Measurements from ENCODE around the gene OR5AL1.
"Not testable (repeated sequence)": the region's sequence is repeated elsewhere in the genome, so short reads cannot be mapped to it uniquely, and the experiment has no call there.

The OR5AL1 gene

DNA sequence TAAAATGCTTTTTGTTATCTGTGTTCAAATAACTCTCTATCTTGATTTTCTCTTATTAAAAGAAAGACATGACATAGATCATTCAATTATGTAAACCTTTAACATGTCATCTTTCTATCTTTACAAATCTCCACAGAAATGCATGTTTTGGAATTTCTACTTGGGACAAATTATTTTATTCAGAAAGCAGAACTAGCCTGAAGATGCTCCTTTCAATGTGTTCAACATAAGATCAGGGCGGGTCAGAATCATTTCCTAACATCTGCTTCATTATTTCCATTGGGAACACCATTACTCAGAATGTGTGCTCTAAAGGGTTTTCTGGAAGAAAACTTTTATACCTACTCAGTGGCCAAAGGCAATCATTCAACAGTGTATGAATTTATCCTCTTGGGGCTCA lies at the start of gene OR5AL1:
TSS of gene OR5AL1 (plus strand) at position 301 of the 400 bp plus-strand sequence.
- no peak for DNase-seq

DNA sequence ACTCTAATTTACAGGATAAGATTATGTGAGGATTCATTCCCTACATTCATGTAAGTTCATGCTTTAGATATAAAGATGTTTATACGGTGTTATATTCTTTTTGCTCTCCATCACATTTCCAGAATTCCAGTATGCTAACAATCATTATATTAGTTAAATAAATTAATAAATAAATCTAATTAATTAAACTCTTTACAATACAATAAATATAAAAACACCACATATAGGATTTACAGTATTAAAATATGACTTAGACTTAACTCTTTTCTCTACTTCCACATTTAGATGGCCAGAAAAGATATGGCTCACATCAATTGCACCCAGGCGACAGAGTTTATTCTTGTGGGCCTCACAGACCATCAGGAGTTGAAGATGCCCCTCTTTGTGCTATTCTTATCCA lies 37.2 kb upstream of the OR5AL1 start, which contains the start of gene OR8U1:
TSS of gene OR8U1 (plus strand) at position 301 of the 400 bp plus-strand sequence. CDS start at position 301, 0 bp downstream.
- DNase-seq: no peak

GRCh38 chr11:56380120-56380519 lies 32.4 kb upstream of the OR5AL1 start:
- DNase-seq: no peak

DNA sequence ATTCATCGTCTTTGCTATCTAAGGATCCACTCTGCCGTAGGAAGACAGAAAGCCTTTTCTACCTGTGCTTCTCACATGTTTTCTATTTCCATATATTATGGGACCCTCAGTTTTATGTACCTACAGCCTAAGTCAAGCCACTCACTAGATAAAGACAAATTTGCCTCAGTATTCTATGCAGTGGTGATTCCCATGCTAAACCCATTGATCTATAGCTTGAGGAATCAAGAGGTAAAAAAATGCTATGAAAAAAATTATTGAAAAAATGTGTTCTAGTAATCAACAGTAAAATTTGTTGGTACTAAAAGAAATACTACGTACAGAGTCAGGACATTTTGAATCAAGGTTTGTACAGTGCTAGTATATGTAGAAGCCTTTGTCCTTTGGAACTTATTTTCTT lies 18.1 kb upstream of the OR5AL1 start:
- DNase-seq: no peak

- no peak for DNase-seq
Measured at GRCh38 chr11:56396047-56396446, 16.4 kb upstream of the OR5AL1 start.

- DNase-seq: not testable (repeated sequence)
Measured at GRCh38 chr11:56401858-56402461, 10.5 kb upstream of the OR5AL1 start.

DNA sequence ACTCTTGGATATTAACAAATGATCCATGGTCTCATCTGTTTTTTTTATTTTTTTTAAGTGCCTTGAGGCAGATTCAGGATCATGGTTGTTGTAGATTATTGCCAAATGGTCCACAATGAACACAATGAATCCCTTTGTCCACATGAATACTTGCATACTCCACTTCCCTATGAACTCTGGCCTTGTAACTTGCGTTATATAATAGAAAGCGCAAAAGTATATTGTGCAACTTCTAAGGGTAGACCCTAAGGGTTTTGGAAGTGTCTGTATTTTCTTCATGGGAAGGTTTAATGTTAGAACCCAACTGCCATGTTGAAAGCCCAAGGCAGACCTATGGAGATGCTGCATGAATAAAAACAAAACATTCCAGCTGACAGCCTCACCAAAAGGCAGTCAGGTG lies 8.1 kb upstream of the OR5AL1 start:
- DNase-seq: no peak

DNA sequence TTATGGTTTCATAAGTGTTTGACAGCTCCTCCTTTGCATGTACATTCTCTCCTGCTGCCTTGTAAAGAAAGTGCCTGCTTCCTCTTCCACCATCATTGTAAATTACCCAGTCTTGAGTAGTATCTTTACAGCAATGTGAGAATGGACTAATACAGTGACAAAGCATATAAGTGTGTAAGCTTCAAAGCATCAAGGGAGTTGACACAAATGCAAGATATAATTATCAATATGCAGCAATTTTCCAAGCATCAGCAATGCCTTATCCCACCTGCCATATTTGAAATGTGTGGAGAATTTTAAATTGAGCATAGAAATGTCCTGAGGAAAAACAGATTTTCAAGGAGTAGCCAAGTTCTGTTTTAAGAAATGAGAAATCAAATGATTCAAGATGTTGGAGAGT lies 1.7 kb upstream of the OR5AL1 start:
- DNase-seq: no peak

- no peak for DNase-seq
Measured at GRCh38 chr11:56453521-56453920, 41.0 kb downstream of the OR5AL1 start.

DNA sequence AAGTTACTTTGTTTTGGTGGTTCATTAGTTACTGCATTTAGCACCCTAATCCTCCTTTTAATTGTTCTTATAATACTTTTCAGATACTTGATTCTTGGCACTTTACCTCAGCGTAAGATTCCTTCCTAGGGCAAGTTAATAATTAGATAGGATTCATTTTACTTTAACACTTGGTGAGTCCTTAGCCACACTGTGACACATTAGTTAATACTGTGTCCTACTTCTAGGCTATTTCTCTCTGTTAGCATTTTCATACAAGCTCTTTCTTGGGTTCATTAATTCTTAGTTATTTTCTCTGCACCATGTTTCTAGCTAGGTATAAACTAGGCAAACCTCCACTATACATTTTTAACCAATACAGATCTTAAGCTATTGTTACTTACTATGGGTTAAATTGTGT lies 44.6 kb downstream of the OR5AL1 start:
- no peak for DNase-seq

Measured in stimulated activated naive CD4-positive, alpha-beta T cell (primary cell).